HG02943 (cell line): ENCODE results near the gene MRPL12.
A peak's percentile ranks its signal among the peaks of the same experiment; 100 is the strongest.

Experiments used
- ATAC-seq: cut with Tn5 transposase; IDR thresholded peaks from one replicate; pipeline ENCODE4 v1.9.1; 2021; ENCODE audit warnings: mild to moderate bottlenecking, low read depth, moderate library complexity; ENCODE audit not compliant: unreplicated experiment

Gene MRPL12

DNA sequence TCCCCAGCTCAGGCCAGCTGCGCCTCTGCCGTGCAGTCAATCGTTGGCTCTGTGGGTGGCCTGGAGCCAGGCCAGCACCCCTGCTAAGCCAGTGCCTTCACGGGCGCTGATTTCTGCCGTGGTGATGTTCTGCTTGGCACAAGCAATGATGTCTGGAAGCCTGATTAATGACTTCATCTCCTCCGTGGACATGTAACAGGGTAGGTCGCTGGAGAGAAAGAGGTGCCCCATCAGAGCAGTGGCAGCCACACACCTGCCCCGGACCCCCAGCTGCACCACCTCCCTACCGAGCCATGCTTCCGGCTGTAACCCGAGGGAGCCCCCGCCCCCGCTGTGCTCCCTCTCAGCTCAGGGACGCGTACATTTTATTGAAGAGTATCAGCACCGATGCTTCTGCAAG is 21.5 kb upstream of the MRPL12 start:
- no peak for ATAC-seq

GRCh38 chr17:81682565-81683207 is 20.5 kb upstream of the MRPL12 start:
- ATAC-seq, result no peak

DNA sequence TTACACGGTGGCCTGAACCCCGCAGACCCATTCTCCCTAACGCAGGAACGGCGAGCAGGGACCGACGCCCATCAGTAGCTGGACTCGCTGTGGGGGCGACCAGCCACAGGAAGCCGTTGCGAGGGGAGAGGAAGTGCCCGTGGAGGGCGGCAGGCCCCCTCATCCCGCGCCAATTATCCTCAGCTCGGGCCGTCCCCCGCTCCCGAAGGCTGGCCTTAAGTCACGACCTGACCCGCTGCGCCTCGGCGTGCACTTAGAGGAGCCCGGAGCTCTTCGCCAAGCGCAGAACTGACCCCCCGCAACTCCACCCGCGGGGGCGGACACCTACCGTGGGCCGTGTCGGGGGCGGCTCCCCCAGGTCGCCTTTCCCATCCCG is 20.0 kb upstream of the MRPL12 start:
- peak; percentile 2 for ATAC-seq

DNA sequence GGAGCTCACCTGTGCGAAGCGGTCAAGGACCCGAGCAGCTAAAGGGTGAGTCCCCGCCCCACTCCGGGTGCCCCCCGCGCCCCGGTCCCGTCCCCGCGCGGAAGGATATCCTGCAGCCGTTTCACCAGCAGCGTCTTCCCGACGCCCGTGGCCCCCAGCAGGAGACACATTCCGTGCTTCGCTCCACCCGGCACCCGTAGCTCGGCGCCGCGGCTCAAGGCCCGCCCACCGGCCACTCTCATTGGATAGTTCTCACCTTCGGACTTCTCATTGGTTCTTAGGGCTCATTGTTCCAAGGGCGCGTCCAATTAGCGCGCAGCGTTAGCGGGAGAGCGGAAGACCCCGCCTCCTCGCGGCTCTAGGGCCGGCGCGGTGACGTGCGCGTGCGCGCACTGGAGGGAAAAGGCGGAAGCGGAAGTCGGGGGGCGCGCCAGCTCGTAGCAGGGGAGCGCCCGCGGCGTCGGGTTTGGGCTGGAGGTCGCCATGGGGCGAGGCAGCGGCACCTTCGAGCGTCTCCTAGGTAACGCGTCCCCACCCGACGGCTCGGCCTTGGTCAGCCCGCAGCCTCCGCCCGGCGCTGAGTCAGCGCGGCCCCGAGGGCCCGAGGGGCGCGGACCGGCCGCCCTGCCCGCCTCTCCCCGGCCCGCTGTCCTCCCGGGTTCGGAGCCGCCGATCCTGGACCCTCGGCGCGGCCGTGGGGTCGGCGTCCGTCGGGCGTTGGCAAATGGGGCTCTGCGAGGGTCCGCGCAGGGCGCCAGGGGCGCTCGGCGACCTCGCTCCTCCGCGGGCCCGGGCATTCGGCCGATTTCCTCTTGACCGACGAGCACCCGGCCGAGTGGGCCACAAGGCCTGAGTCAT is 19.4 kb upstream of the MRPL12 start, which contains the start of the genes ARL16 and HGS:
Gene ARL16 (minus strand): TSS at position 214 of the 858 bp plus-strand sequence. CDS start 44 bp downstream, at position 170.
Gene HGS (plus strand): TSS at position 428 of the 858 bp plus-strand sequence. CDS start 56 bp downstream, at position 484.
- ATAC-seq, result peak; percentile 90

DNA sequence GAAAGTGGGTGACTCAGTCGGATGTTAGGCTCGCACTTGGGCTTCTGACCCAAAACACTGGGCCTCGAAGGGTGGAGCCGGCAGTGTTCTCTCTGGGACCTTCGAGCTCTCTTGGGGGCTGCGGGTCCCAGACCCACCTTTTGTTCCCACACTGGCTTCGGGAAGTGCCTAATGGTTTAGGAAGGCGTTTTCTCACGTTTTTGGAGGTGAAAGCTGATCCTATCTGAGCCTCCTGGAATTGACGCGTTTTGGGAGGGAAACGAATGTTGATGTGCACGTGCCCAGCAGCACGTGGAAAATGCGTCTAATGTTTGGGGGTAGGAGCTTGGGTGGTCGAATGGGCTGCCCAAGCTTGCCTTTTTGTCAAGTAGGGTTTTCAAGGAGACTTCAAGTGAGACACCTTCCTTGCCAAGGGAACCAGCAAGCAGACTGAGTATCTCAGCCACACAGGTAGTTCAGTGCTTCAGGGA is 18.7 kb upstream of the MRPL12 start:
- no peak for ATAC-seq

GRCh38 chr17:81685108-81685507 is 18.1 kb upstream of the MRPL12 start:
- ATAC-seq, result no peak

DNA sequence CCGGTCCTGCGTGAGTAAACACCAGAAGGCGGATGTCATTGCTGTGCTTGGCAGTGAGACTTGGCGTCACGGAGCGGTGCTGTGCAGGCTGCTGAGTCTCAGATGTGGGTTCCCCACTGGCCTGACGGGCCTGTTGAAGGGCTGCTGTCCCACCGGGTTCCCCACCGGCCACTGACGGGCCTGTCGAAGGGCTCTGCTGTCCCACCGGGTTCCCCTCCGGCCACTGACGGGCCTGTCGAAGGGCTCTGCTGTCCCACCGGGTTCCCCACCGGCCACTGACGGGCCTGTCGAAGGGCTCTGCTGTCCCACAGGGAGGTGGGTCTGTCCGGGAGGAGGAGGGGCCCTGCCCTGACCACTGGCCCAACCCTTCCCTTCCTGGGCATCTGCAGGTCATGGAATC is 16.6 kb upstream of the MRPL12 start:
- no peak for ATAC-seq

DNA sequence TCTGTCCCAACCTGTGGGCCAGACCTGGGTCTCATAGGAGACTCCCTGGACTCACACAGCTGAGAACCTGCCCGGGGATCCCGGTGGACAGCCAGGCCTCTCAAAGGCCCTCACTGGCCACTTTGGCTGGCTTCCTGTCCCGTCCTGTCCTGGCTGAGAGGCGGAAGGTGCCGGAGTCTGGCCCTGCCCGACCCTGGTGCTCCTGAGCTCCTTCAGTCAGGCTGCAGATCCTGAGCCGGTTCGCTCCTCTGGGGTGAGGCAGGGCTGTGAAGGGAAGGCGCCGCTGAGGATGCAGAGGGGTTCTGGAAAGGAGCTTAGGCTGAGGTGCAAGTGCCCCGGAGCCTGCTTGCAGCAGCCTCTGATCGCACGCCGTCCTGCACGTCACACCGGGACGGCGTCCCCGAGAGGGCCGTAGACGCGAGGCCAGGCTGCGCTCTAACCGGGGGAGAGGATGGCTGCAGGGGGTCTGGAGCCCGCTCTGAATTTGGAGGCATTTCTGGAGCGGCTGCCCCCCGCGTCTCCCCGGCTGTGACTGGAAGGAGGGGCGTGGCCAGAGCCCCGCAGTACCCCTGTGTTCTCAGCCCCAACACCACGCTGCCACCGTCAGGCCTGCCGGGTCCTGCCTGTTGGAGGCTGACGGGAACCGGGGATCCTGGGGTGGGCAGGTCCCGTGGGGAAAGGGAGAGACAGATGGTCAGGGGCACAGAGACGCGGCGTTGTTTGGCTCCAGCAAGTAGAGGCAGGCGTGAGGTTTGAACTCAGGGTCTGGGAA is 15.2 kb upstream of the MRPL12 start:
- ATAC-seq, result no peak

- ATAC-seq, result no peak
Measured at GRCh38 chr17:81688616-81689015, 14.6 kb upstream of the MRPL12 start.

DNA sequence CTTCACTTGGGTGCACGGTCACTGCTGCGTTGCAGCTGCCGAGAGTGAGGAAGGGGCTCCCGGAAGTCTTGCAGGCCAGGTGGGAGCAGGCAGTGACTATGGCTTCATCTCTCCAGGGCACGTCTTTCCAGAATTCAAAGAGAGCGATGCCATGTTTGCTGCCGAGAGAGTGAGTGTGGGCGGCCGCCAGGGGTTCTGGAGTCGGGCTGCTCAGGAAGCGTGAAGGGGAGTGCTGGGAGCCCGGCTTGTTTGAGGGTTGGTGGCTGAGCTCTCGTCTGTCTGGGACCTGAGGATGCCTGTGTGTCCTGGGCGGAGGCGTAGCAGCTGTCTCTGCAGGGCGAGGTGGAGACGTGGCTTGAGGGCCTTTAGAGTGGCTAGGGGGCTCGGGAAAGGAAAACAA is 13.1 kb upstream of the MRPL12 start:
- no peak for ATAC-seq

- ATAC-seq, result no peak
Measured at GRCh38 chr17:81690549-81690948, 12.6 kb upstream of the MRPL12 start.

- no peak for ATAC-seq
Measured at GRCh38 chr17:81691196-81691595, 12.0 kb upstream of the MRPL12 start.

- no peak for ATAC-seq
Measured at GRCh38 chr17:81691608-81692007, 11.6 kb upstream of the MRPL12 start.

DNA sequence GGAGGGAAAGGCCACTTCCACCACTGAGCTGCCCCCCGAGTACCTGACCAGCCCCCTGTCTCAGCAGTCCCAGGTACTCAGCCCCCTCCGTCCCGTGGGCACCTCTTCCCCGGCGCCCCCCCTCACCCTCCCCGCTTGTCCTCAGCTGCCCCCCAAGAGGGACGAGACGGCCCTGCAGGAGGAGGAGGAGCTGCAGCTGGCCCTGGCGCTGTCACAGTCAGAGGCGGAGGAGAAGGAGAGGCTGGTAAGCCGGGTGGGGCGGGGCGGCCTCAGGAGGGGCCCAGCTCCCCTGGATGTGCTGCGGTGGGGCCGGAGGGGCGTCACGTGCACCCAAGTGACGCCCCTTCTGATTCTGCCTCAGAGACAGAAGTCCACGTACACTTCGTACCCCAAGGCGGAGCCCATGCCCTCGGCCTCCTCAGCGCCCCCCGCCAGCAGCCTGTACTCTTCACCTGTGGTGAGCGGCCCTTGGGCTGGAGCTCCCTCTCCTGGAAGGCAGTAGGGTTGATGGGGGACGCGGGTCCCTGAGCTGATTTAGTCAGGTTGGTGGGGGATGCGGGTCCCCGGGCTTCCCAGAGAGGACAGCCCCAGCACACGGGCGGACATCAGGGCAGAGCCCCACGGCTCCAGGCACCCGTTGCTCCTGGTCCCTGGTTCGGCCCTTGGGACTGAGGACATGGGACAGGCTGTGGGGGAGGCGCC is 9.5 kb upstream of the MRPL12 start:
- no peak for ATAC-seq

- no peak for ATAC-seq
Measured at GRCh38 chr17:81694810-81695209, 8.4 kb upstream of the MRPL12 start.

GRCh38 chr17:81695211-81695610 is 8.0 kb upstream of the MRPL12 start:
- no peak for ATAC-seq

GRCh38 chr17:81695801-81696200 is 7.4 kb upstream of the MRPL12 start:
- no peak for ATAC-seq

DNA sequence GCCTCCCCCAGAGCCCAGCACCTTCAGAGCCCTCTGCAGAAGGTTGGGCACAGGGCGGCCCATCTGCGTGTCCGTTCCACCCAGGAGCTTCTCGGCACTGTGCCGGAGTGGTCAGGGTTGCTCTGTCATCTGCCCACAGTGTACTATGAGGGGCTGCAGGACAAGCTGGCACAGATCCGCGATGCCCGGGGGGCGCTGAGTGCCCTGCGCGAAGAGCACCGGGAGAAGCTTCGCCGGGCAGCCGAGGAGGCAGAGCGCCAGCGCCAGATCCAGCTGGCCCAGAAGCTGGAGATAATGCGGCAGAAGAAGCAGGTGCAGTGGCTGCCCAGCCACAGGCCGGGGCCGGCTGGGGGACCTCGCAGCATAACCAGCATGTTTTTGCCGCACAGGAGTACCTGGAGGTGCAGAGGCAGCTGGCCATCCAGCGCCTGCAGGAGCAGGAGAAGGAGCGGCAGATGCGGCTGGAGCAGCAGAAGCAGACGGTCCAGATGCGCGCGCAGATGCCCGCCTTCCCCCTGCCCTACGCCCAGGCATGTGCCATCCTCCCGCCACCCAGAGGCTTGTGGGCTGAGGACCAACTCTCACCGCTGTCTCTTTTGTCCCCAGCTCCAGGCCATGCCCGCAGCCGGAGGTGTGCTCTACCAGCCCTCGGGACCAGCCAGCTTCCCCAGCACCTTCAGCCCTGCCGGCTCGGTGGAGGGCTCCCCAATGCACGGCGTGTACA is 6.8 kb upstream of the MRPL12 start:
- ATAC-seq, result no peak

GRCh38 chr17:81697261-81698044 is 5.7 kb upstream of the MRPL12 start:
- ATAC-seq, result no peak
